NT2/D1 (cell line): ENCODE results near the gene MRTFA.

Experiments used
- YY1 ChIP-seq: IDR thresholded peaks from 2 replicates; pipeline ENCODE4 v1.6.1; 2011; ENCODE audit not compliant: insufficient read length, insufficient read depth
- ZNF274 ChIP-seq: IDR thresholded peaks from 2 replicates; pipeline ENCODE4 v1.6.1; 2011; ENCODE audit warnings: mild to moderate bottlenecking, low read depth, low read length

DNA sequence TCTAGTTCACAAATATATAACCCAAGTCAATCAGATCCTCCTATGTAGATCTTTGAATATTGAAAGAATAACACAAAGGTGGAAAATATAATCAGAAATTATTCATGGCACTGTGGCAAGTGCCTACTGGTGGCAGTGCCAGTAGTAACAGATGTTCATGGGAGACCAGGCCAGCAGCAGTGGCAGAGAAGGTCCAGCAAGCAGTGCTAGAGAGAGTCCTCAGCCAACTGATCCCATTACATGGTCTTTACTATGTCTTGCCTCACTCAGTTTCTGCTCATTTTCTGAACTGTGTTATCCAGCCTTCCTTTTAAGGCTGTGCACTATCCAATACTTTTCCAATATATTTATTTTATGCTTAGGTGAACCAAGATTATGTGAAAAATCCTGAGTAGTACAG, 124.9 kb downstream of the MRTFA start:
- TF ChIP-seq YY1 (no peak), ZNF274 (no peak)
